Stomach (tissue), 4 donors: ENCODE measurements around the gene PLEKHG1.

Experiments
- EP300 ChIP-seq: sonication (generic); formaldehyde crosslinking; IDR thresholded peaks from one replicate; pipeline ENCODE4 v1.6.1; 2017; ENCODE audit warnings: antibody characterized with exemption
- POLR2A ChIP-seq, 4 donors: fragments of 450-650 bp; IDR thresholded peaks; one replicate each; pipeline ENCODE4 v1.6.1; 2016; ENCODE audit warnings: antibody characterized with exemption in 4 of 4, control low read depth in 2 of 4, mild to moderate bottlenecking in 1 of 4, moderate library complexity in 1 of 4
- POLR2AphosphoS5 ChIP-seq, 3 donors: sonication (generic); formaldehyde crosslinking; IDR thresholded peaks; one replicate each; pipeline ENCODE4 v1.6.1; 2016; ENCODE audit warnings: antibody characterized with exemption in 3 of 3
- TF ChIP-seq, protein P1 (sequence below), 7 experiments: fragments of 450-650 bp in 4 of 7; fragments of 200-600 bp in 3 of 7; sonication (generic) in 3 of 7; IDR thresholded peaks; one replicate each; pipeline ENCODE4 v1.5.1; 2016 to 2019; ENCODE audit warnings: antibody characterized with exemption in 7 of 7, control low read depth in 2 of 7, mild to moderate bottlenecking in 1 of 7

DNA sequence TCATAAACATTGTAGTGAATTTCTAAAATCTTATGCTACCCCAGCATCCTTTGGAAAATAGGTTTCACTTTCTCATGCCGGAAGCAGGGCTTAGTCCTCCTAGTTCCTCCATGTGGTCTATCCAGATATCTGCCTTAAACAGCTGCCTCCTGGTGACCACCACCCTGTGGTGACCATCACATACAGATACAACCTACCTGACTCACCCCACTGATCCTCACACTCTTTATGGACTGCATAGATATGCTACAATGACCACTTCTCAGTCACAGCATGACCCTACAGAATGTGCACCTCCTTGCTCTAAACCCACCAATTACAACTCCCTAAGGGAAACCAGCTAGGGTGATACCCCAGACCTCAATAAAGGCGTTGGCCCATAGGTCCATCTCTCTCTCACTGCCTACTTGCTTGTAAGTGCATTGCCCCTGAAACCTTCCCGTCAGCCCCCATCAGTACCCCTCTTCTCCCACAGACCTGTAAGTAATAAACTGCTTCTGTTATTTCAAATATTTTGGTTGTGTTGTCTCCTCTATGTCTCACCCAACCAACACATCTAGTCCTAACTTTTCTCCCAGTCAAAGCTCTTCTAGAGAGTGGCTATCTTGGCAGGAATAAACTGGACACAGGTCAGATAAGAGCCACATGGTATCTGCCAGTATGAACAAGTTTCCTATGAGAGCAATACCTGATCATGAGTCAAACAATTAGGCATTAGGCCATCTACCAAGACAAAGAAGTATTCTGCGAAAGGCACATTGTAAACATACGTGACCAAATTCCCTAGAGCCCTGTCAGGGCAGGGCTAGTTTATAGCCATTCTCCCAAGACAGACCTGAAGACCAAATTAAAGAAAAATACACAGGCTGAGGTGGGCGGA is 39.4 kb upstream of the PLEKHG1 start:
- TF ChIP-seq, protein P1, sequence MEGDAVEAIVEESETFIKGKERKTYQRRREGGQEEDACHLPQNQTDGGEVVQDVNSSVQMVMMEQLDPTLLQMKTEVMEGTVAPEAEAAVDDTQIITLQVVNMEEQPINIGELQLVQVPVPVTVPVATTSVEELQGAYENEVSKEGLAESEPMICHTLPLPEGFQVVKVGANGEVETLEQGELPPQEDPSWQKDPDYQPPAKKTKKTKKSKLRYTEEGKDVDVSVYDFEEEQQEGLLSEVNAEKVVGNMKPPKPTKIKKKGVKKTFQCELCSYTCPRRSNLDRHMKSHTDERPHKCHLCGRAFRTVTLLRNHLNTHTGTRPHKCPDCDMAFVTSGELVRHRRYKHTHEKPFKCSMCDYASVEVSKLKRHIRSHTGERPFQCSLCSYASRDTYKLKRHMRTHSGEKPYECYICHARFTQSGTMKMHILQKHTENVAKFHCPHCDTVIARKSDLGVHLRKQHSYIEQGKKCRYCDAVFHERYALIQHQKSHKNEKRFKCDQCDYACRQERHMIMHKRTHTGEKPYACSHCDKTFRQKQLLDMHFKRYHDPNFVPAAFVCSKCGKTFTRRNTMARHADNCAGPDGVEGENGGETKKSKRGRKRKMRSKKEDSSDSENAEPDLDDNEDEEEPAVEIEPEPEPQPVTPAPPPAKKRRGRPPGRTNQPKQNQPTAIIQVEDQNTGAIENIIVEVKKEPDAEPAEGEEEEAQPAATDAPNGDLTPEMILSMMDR (IDR thresholded peaks at IDR 0.05), result no peak
- TF ChIP-seq POLR2A (IDR thresholded peaks at IDR 0.05), result no peak
- TF ChIP-seq POLR2AphosphoS5 (IDR thresholded peaks at IDR 0.05), result no peak
- TF ChIP-seq EP300, result no peak
